GM12891 (cell line): ENCODE results near the gene STAM. TPM values are rescaled to one million over a fixed set of nuclear protein-coding genes. Genes with fewer than 3 reads are reported as not detected.
A peak's percentile ranks its signal among the peaks of the same experiment; 100 is the strongest.

Experiments
- DNase-seq: peaks from one replicate; pipeline ENCODE4 v3.0.0; 2011; ENCODE audit warnings: low spot score; ENCODE audit not compliant: insufficient read length
- FAIRE-seq: peaks from 2 replicates; lab custom pipeline; 2011; peaks lifted over from hg19 to GRCh38; lab: Jason Lieb, UNC
- PAX5 ChIP-seq: IDR thresholded peaks from 2 replicates; pipeline ENCODE4 v1.6.1; 2011; ENCODE audit warnings: low read length, moderate library complexity, mild to moderate bottlenecking; ENCODE audit not compliant: insufficient read depth, severe bottlenecking
- POLR2A ChIP-seq: IDR thresholded peaks from 2 replicates; pipeline ENCODE4 v1.6.1; 2011; ENCODE audit warnings: low read depth, low read length, control low read depth
- POLR2AphosphoS5 ChIP-seq: IDR thresholded peaks from 2 replicates; pipeline ENCODE4 v1.6.1; 2011; ENCODE audit warnings: low read depth, low read length, control low read depth
- POU2F2 ChIP-seq: IDR thresholded peaks from 2 replicates; pipeline ENCODE4 v1.6.1; 2011; ENCODE audit warnings: low read depth, mild to moderate bottlenecking, control low read depth, low read length, moderate library complexity
- SPI1 ChIP-seq: IDR thresholded peaks from 2 replicates; pipeline ENCODE4 v1.6.1; 2011; ENCODE audit warnings: low read depth, low read length, control low read depth
- TAF1 ChIP-seq: IDR thresholded peaks from 2 replicates; pipeline ENCODE4 v1.6.1; 2011; ENCODE audit warnings: low read depth, low read length, control low read depth
- polyA plus RNA-seq: library from polyadenylated mRNA; unstranded; fragments of >200 nt; gene quantifications from one replicate; pipeline ENCODE4 v1.2.1, GENCODE V29; 2012; ENCODE audit warnings: low read depth, missing spikeins, inconsistent platforms; ENCODE audit not compliant: missing spikeins

The STAM gene
- polyA plus RNA-seq, result 7.3 TPM

DNA sequence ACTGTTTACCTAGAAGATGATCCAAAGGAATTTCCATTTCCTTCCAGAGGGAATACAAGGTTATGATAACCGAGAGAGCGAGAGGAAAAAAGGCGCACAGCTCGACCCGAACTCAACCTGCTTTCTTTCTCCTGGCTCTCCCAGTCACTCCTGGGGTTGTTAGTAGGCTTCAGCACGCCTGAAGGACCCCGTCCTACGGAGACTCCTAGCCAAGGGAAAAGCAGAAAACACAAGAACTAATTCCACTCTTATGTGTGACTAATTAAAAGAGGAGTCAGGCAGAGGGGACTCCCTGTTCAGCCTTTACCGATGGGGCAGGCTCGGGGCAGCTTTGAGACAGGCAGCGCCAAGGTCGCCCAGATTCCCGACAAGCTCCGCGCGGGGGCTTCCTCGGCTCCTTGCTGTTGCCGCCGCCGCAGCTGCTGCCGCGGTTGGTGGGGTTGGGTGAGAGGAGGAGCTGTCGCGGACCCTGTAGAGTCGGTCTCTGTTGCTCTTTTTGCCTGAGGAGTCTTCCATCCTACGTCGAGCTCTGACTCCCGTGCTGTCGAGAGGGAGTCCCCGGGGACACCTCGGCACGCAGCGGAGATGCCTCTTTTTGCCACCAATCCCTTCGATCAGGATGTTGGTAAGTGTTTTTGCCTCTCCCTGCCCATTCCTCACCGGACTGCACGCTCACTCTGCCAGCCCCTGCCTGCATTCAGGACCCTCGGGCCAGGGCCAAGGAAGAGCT is at the start of gene STAM:
TSS of gene STAM (plus strand) at position 397 of the 730 bp plus-strand sequence. CDS start at position 586, 189 bp downstream.
- FAIRE-seq (no peak), DNase-seq (peak; percentile 64)

DNA sequence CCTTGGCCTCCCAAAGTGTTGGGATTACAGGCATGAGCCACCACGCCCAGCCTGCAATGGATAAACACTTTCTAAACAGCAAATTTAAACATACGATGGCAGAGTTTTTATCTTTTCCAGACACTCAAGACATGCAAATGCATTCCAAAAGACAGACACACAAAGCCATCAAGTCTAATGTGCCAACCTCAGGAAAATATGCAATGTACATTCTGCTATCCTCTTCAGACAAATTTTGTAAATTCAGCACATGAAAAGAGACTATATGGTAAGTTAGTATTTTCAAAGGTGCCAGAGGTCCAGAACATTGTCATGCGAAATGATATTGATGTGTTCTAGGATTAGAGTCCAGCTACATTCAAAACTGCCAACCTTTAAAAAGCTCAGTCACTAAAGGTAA is 46.6 kb upstream of the STAM start:
- DNase-seq, result no peak
- TF ChIP-seq POLR2A, result no peak
- no peak for TF ChIP-seq TAF1
- no peak for TF ChIP-seq POLR2AphosphoS5
- TF ChIP-seq SPI1, result no peak
- no peak for TF ChIP-seq PAX5
- no peak for TF ChIP-seq POU2F2
- FAIRE-seq, result no peak

More for the DNA sequence above, at the start of gene STAM:
- TF ChIP-seq TAF1 (peak; percentile 53), POLR2A (peak; percentile 88), SPI1 (no peak), POLR2AphosphoS5 (peak; percentile 88), POU2F2 (no peak)

DNA sequence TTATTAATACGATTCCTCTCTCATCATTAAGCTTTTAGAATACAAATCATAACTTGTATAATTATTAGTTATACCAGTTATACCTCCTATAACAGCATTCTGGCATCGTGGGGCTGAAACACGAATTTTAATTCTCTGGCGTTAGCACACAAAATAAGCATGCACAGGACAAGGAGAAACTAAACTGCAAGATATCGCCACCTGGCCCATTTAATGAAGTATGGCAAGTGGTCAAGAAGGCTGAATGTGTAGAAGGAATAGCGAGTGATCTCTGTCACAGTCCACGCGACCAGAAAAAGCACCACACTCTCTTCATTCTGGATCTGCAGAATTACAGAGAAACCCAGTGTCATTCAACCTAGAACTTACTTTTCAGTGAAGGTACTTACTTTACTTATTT is 44.9 kb upstream of the STAM start:
- TF ChIP-seq TAF1, result no peak
- TF ChIP-seq POU2F2, result no peak
- TF ChIP-seq SPI1, result no peak
- TF ChIP-seq POLR2A, result no peak
- TF ChIP-seq PAX5, result no peak
- no peak for TF ChIP-seq POLR2AphosphoS5
- FAIRE-seq, result peak; percentile 55
- no peak for DNase-seq

DNA sequence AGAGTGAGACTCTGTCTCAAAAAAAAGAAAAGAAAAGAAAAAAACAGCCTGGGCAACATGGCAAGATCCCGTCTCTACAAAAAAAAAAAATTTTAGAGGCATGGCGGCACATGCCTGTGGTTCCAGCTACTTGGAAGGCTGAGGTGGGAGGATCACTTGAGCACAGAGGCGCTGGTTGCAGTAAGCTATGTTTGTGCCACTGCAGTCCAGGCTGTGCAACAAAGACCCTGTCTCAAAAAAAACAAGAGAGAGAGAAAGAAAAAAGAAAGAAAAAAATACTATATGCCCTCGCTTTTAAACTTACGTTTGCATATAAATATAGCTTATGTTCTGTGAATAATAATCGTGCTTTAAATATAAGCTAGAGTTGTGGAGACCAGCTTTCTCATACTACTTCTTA is 38.0 kb upstream of the STAM start:
- TF ChIP-seq TAF1 (no peak), POU2F2 (no peak), POLR2AphosphoS5 (no peak), PAX5 (no peak)
- FAIRE-seq (no peak), DNase-seq (no peak)

DNA sequence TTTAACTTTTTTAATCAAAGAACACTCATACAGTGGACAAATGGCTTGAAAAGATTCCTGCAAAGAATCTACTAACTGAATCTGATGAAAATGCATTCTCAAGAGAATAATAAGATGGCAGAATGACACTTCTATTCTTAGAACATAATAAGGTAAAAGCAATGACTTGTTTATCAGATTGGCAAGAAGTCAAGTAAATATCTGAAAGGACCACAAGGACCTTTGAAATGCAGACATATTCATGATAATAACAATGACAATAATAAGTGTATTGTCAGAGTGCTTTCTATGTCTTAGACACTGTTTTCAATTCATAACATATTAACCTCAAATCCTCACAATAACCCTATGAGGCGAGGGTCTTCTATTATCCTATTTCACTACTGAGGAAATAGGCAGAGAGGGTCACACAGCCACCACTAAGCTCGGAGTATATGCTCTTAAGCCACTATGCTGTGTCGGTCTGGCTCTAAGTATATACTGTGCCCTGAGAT is 37.4 kb upstream of the STAM start:
- FAIRE-seq, result no peak
- DNase-seq, result no peak
- no peak for TF ChIP-seq POLR2AphosphoS5
- TF ChIP-seq SPI1, result no peak
- no peak for TF ChIP-seq PAX5
- TF ChIP-seq POLR2A, result no peak
- TF ChIP-seq POU2F2, result no peak
- TF ChIP-seq TAF1, result no peak

DNA sequence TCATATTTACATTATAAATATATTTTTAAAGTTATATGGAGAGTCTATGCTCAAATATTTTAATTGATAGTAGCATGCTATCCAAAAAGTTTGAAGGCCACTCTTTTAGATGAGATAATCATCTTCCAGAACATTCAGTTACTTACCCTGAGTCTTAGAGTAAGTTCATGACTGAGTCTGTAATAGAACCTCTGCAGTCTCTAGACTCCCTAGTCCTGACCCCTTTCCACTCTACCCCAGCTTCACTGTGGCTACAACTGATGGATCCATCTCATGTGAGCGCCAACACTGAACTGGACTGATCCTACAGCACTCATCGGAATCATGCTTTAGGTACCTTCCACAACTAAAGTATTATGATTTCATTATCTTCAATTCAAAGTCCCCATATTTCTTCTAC is 36.9 kb upstream of the STAM start:
- TF ChIP-seq SPI1 (no peak), PAX5 (no peak), POU2F2 (no peak), TAF1 (no peak), POLR2A (no peak), POLR2AphosphoS5 (no peak)
- FAIRE-seq (no peak), DNase-seq (no peak)

DNA sequence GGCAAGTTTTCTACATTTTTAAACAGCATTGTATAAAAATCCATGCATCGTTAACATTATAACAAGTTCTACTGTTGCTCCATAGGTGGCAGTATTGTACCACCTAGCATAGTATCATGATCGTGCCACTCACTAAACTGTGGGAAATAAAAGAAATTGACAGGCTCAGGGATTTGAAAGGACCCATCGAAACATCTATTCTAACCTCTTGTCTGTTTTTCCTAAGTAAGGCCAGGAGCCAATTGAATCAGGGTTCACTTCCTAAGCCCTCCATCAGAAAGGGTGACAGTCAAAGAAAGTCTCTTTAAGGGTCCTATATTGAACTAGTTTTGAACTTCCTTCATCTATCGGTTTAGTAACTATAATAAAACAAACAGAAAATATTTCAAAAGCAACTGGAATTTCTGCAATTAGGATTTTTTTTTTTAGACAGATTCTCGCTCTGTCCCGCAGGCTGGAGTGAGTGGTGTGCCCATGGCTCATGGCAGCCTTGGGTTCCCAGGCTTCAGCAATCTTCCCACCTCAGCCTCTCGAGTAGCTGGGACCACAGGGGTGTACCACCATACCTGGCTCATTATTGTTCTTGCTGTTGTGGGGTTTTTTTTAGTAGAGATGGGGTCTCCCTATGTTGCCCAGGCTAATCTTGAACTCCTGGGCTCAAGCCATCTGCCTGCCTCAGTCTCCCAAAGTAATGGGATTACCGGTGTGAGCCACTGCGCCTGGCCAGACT is 36.2 kb upstream of the STAM start:
- TF ChIP-seq POLR2AphosphoS5, result no peak
- TF ChIP-seq SPI1, result no peak
- no peak for TF ChIP-seq TAF1
- TF ChIP-seq POU2F2, result no peak
- no peak for TF ChIP-seq PAX5
- no peak for TF ChIP-seq POLR2A
- DNase-seq (no peak), FAIRE-seq (peak; percentile 90)

DNA sequence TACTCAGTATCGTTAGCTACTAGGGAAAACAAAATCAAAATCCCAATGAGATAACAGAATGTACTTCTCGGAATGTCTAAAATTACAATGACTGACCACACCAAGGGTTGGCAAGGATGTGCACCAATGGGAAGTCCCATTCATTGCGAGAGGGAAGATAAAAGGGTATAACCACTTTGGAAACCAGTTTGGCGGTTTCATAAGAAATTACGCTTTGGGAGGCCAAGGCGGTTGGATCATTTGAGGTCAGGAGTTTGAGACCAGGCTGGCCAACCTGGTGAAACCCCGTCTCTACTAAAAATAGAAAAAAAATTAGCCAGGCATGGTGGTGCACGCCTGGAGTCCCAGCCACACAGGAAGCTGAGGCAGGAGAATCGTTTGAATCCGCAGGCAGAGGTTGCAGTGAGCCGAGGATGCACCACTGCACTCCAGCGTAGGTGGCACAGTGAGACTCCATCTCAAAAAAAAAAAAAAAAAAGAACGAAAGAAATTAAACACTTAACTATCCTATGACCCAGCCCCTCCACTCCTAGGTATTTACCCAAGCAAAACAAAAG is 34.4 kb upstream of the STAM start:
- DNase-seq (no peak), FAIRE-seq (no peak)
- TF ChIP-seq SPI1 (no peak), POU2F2 (no peak), POLR2A (no peak), POLR2AphosphoS5 (no peak), PAX5 (no peak), TAF1 (no peak)

DNA sequence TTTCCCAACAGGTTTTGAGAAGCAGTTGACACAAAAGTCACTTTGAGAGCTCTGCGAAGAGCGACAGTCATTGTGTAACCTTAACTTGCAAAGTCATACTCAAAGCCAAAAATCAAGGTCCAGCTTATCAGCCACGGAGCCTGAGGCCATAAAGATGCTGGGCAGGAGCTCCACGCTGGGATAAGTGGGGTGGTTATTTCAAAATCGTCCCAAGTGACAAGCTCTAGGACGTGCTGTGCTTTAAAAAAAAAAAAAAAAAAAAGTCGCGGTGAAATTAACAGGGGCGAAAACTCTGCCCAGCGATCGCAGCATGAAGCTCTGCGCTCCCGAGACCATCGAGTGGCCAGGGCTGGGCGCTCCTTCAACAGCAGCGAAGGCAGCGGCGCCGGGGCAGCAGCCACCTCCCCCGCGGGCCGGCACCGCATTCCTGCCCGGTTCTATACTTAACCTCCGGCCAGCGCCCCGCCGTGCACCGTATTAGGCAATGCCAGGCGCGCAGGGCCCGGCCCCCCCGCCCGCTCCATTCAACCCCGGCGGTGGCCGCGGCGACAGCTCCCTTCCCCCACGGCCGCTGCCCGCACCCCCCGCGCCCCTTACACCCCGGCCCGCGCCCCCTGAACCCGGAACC is 27.4 kb upstream of the STAM start:
- peak; percentile 34 for DNase-seq
- FAIRE-seq, result peak; percentile 9

More for the DNA sequence above, 27.4 kb upstream of the STAM start:
- TF ChIP-seq SPI1 (no peak), PAX5 (no peak), POLR2A (no peak), TAF1 (no peak), POLR2AphosphoS5 (no peak)
